Stimulated activated naive CD8-positive, alpha-beta T cell treated with anti-CD3 and anti-CD28 coated beads, Interleukin-15, Interleukin-2, amounts not matched to agents 100 U/mL and 50 U/mL, for 24 hours (primary cell): ENCODE results near the gene BEST2.

Source experiments
- ATAC-seq: fragments of 150-1000 bp; cut with Tn5 transposase; one replicate; pipeline ENCODE4 v1.10.0; 2021
- DNase-seq: peaks from one replicate; pipeline ENCODE4 v3.0.0; 2021

The BEST2 gene

DNA sequence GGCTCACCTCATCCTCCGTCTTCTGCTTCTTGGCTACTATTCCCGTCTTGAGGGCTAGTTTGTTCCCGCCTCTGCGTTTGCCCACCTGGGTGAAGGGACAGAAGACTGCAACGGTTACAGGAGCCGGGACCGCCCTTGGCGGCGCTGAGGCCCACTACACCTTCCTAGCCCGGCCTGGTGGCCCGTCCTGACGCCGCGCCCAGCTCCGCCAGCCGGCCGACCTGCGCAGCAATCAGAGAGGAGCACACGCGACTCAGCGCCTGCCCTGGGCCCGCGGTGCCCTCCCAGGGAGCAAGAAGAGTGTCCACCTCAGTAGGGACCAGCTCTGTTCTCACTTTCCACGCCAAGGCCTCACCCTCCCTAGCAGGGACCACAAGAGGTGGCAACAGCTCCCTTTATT lies 20.3 kb upstream of the BEST2 start:
- no peak for ATAC-seq
- DNase-seq: no peak

DNA sequence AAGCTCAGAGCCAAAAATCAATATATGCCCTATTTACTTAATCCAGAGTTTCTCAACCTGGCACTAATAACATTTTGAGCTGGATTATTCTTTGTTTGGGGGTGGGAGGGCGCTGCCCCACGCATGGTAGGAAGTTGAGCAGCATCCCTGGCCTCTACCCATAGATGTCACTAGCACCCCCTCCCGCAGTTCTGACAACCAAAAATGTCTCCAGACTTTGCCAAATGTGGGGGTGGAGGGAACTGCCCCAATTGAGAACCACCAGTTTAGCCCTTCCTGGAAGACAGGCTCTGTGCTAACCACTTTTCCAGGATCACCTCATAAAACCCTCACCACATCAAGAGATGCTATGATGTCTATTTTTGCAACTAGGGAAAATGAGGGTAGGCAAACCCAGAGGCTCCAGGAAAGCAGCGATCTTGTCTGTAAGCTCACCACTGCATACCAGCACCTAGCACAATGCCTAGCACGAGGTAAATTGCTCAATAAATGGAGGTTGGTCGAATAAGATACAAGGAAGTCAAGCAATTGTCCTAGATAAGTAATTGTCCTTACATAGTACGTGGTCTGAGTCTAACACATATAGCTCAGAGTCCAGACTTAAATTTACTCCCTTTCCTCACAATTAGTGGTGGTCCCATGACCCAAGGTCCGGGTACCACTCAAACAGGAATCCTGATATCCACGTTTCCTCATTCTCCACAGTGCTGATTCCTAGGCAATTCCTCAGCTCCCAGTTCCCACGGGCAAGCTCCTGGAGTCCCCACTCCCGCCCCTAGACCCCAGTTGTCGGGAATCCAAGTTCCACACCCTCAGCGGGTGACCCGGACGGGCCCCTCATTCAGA lies 18.0 kb upstream of the BEST2 start:
- no peak for ATAC-seq
- DNase-seq: peak; percentile 60

DNA sequence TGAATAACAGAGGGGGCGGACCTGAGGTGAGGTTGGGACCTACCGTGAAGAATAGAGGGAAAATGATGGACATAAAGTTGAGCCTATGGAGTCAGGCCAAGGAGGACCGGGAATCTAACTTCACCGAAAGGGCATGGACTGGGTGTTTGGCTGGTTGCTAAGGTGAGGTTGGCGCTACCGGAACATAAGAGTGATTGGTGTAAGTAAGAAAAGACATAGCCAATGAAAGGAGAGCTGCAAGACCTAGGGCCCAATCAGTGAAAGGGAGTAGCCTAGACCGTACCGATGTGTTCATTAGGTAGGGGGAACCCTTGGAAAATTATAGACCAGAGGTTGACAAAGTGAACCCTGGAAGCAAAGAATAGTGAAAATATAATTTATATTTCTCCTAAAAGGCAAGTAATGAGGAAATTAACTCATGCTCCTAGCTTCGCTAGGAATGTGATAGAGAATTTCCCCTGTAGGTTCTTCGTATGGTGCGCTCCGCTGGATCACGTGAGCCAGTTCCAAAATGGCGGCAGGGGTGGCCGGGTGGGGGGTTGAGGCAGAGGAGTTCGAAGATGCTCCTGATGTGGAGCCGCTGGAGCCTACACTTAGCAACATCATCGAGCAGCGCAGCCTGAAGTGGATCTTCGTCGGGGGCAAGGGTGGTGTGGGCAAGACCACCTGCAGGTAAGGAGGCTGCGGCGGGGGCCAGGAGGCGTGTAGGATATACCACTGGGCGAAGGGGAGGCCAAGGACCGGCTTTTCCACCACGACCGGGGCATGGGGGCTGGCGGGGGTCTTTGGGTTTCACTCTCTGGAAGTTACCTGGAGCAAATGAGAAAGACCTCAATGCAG lies 14.4 kb upstream of the BEST2 start, which contains the start of gene GET3:
Gene GET3, plus strand, starts transcription at position 503 of the 840 bp plus-strand sequence. Its CDS starts 9 bp downstream, at position 512.
- peak; percentile 83 for DNase-seq
- ATAC-seq: peak; percentile 85

DNA sequence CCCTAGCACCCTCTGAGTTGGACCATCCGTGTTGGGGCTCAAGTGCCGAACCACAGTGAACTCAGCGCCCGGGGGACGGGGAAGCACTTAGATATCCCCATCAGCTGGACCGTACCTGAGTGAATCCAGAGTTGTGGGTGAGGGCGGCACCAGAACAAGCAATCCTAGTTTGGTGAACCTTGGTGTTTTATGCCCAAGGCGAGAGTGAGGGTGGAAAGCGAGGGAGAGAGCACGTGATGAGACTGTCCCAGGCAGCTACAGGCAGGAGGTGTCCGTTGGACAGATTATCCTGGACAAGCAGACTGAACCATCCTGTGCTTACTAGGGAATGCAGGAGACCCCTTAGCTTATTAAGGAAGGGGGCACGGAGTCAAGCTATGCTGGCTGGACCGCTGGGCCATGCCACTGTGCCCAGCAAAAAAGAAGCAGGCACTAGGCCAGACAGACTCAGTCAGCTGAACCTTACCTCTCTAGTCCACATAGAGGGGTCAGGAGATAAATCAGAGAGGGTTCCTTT lies 13.7 kb upstream of the BEST2 start:
- DNase-seq (no peak), ATAC-seq (no peak)

DNA sequence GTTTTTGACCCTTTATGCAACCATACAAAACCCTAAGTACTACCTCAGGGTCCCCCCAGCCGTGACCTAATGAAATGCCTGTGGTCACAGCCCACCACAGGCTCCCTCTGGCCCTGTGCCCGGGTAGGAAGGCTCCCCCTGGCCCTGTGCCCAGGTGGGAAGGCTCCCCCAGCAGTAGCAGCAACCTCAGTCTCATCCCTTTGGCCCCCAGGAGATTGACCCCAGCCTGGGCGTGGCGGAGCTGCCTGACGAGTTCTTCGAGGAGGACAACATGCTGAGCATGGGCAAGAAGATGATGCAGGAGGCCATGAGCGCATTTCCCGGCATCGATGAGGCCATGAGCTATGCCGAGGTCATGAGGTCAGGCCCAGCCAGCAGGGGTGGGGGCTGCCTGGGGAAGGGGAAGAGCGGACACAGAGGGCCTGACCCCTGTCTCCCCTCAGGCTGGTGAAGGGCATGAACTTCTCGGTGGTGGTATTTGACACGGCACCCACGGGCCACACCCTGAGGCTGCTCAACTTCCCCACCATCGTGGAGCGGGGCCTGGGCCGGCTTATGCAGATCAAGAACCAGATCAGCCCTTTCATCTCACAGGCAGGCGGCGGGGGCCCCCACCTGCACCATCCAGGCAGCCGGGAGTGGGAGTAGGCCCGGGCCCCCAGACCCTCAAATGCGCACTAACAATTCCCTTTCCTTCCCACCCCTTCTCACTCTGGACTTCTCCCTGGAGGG lies 6.3 kb upstream of the BEST2 start:
- DNase-seq (no peak), ATAC-seq (no peak)

DNA sequence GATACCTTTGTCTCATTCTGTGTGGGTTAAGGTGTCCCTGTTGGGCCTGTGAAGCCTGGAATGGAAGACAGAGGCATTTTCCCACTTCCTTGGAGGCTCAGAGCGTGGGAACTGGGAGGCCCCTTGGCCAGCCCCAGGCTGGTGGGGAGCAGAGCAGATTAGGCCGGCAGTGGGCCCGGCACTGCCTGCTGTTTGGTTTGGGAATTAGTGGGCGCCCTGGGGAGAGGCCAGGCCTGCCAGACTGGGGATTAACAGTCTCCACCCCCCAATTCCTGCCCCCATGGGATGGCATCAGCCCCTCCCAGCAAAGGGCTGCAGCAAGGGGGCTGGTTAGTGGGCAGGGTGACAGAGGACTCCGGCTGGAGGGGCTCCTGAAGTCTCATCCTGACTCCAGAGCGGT lies 3.1 kb upstream of the BEST2 start:
- no peak for DNase-seq
- no peak for ATAC-seq

DNA sequence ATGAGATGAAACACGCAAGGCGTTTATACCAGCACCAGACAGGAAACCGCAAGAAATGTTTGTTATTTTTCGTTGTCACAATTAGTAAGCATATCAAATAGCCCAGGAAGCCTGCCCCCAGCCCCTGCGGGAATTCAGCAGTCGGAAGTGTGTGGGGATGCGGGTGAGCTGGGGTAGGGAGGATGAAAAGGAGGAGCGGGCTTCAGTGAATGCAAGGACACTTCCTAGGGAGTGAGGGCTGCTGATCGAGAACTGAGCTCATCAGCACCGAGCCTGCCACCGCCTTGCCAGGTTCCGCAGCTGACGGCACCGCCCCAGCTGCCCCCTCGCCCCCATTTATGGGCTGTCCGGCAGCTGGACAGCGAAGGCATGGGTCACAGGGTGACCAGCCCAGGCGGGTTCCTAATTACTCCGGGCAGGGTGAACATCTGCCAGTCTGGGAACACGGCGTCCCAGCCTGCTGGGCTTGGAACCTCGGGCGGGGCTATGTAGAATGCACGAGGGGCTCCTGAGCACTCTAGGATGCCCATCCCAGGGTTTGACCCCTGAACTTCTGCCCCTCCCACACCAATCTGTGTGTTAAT lies 1.6 kb upstream of the BEST2 start:
- no peak for DNase-seq
- no peak for ATAC-seq

DNA sequence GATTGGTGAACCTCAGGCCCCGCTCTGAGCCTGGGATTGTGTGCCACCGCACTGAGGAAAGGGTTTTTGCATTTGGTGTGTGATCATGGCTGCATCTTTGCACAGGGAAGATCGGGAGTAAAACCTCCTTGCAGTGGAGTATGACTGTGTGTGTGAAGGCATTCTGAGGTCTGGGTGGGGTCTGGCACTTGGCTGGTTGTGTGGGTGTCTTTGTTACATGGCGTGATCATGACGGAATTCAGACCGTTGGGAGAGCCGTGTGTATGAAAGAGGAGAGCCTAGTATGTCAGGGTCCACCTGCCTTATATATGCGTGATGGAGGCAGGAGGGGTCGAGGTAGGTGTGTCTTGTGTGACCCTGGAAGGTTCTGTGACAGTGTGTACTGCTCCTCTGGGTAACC lies 740 bp upstream of the BEST2 start:
- ATAC-seq: no peak
- DNase-seq: no peak

DNA sequence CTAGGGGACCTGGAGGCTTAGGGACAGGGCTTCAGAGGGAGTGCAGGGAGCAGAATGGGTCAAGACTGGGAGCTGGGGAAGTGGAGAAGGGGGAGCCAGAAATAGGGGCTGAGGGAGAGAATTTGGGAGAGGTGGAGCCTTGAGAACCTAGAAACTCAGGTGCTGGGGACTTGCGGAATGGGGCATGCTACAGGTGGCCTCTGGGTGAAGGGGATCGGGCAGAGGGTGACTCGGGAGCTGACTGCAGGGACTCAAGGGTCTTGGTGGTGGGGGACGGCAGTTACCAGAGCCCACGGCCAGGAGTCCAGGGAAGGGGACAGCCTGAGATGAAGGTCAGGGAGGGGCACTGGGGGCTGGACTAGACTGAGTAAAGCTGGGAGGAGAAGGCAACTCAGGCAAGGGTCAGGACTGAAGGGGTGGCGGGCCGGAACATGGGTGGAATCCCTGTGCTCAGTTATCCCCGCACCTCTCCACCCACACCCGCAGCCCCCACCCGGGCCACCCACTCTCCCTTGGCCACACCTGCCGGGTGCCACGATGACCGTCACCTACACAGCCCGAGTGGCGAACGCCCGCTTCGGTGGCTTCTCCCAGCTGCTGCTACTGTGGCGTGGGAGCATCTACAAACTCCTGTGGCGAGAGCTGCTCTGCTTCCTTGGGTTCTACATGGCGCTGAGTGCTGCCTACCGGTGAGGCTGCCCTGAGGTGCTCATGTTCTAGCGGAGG lies 628 bp downstream of the BEST2 start:
- no peak for DNase-seq
- ATAC-seq: no peak

DNA sequence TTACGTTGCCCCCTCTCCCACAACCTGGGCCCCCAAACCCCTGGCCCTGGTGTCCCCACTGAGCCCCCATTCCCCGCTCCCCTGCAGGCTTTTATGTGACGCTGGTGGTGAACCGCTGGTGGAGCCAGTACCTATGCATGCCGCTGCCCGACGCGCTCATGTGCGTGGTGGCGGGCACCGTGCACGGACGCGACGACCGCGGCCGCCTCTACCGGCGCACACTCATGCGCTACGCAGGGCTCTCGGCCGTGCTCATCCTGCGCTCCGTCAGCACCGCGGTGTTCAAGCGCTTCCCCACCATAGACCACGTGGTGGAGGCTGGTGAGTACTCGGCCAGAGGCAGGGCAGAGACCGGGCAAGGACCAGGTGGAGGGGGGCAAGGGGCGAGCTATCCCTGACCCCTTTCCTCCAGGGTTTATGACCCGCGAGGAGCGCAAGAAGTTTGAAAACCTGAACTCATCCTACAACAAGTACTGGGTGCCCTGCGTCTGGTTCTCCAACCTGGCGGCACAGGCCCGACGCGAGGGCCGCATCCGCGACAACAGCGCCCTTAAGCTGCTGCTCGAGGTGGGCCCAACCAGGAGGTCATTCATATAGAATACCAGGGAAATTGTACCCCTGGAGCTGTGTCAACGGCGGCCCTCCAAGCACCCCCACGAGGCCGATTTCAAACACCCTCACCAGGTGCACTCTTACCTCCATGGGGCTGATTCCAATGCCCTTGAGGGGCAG lies 3.0 kb downstream of the BEST2 start:
- DNase-seq: no peak
- no peak for ATAC-seq

DNA sequence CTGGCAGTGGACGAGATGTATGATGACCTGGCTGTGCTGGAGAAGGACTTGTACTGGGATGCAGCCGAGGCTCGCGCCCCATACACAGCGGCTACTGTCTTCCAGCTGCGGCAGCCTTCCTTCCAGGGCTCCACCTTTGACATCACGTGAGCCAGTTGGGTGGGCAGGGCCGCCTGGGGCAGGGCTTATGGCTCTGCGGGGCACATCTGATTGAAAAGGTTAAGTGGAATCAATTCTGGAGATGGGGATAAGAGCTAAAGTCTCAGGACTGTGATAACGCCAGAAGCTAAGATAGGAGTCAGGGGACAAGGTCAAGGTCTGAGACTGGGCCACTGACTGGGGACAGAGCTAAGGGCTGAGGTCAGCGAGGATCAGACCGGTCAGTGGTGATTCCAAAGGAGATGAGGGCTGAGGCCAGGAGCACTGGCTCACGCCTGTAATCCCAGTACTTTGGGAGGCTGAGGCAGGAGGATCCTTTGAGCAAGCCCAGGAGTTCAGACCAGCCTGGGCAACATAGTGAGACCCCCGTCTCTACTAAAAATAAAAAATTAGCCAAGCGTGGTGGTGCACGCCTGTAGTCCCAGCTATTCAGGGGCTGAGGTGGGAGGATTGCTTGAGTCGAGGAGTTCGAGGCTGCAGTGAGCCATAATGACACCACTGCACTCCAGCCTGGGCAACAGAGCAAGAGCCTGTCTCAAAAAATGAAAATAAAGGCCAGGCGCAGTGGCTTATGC lies 4.7 kb downstream of the BEST2 start:
- no peak for ATAC-seq
- no peak for DNase-seq

DNA sequence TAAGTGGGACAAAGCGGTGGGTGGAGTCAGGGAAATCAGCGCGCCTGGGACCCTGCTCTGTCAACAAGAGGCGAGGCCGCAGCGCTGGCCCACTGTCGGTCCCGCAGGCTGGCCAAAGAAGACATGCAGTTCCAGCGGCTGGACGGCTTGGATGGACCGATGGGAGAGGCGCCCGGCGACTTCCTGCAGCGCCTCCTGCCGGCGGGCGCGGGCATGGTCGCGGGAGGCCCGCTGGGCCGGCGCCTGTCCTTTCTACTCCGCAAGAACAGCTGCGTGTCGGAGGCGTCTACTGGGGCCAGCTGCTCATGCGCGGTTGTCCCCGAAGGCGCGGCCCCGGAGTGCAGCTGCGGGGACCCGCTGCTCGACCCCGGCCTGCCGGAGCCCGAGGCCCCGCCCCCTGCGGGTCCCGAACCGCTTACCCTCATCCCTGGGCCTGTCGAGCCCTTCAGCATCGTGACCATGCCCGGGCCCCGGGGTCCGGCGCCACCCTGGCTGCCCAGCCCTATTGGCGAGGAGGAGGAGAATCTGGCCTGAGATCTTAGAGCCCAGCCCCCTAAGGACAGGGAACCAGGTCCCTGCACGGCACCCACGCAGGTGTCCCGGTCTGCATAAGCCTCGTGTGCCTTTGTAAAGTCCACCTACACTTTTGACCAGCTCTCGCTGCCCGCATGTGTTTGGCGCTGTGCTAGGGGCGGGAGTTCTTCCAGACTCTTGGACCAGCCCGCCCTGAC lies 6.1 kb downstream of the BEST2 start:
- ATAC-seq (peak; percentile 77), DNase-seq (peak; percentile 81)

DNA sequence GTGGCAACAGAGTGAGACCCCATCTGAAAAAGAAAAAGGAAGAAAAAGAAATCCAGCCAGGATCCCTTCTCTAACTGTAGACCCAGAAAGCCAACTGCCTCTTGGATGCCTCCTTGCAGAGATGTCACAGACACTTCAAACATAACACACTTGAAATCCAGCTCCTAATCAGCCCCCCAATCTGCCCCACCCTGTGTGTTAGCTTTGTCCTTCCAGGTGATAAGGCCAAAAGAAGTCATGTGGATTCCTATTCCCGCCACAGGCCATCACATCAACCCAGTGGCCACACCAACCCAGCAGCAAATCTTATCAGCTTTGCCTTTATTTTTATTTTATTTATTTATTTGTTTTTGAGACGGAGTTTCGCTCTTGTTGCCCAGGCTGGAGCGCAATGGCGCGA lies 8.1 kb downstream of the BEST2 start:
- ATAC-seq (no peak), DNase-seq (no peak)

DNA sequence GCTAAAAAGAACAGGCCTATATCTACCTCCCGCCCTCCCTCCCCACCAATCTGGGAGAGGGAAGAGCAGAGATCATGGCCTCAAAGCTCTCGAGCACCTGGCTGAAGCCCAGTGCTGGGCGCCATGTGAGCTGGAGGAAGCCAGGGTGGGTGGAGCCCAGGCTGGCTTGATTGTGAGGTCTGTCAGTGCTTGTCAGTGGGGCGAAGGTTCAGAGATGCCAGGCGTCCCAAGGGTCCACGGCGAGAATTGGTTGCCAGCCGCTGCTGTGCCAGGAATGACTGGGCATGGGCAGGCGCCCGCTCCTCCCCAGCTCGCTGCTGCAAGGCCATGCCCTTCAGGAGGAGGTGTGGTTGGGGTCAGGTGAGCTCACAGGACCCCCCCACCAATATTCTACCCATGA lies 11.5 kb downstream of the BEST2 start:
- no peak for ATAC-seq

DNA sequence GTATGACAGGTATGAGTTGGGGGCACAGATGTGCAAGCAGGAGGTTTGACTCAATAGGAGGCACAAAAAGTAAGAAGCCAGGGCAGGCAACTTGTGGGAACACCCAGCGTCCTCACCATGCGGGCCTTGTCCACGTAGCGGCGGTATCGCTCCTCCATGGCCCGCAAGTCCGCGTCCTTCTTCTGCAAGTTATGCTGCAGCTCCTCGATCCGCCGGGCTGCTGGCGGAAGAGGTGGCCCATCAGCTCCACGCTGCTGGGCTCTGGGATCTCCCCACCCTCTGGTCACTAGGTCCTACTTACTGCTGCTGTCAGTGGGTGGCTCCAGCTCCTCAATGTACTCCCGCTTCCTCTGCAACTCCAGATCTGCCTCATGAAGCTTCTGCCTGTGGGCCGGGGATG lies 13.1 kb downstream of the BEST2 start:
- ATAC-seq (no peak), DNase-seq (no peak)

More for the DNA sequence above, 11.5 kb downstream of the BEST2 start:
- no peak for DNase-seq

DNA sequence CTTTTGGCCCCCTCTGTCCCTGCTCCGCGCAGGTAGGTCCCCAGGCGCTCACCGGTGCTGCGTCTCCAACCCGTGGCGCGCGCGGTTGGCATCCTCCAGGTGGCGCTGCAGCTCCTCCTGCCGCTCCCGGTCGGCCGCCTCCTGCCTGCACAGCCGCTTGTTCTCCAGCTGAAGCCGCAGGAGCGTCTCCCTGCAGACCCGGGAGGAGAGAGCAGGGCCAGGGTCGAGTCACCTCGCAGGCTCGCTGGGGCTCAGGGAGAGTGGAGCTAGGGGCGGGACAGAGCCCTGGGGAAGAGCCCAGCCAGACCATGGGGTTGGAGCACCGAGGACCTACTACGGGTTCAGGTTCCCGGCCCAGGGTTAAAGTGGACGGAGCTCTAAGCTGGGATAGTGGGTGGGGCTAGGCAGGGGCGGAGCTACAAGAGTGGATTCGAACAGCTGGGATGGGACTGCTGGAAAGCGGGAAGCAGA lies 14.5 kb downstream of the BEST2 start:
- DNase-seq (no peak), ATAC-seq (no peak)

DNA sequence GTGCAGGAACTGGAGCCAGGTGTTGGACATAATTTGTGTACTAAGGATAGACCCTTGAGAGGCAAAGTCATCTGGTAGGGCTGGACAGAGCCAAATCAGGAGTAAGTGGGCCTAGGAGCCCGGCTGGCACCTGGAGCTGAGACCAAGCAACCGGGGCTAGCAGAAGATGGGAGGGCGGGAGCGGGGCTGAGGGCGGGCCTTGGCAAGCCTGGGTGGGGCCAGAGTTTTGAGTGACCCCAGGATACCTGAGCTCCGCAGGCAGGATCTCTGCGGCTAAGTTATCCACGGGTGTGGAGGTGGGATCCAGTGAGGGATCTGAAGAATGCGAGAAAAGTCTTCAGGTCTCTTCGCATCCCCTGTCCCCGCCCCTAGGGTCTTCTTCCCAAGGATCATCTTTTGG lies 15.6 kb downstream of the BEST2 start:
- ATAC-seq (no peak), DNase-seq (no peak)

DNA sequence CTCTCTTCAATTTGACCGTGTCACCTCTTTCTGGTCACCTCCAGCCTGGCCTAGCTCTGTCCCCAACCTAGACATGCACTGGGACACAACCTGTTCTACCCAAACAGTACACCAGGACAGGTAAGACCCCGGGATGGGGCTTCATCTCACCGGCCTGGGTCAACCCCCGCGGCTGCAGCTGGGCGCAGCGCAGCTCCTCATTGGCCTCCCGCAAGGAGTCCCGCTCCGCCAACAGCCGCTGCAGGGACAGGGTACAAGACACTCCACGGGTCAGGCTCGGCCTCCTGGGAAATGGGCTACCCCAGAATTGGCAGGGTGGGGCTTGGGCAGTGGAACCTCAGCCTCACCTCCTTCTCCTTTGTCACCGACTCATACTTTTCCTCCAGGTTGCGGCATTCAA lies 16.1 kb downstream of the BEST2 start:
- ATAC-seq (no peak), DNase-seq (no peak)

DNA sequence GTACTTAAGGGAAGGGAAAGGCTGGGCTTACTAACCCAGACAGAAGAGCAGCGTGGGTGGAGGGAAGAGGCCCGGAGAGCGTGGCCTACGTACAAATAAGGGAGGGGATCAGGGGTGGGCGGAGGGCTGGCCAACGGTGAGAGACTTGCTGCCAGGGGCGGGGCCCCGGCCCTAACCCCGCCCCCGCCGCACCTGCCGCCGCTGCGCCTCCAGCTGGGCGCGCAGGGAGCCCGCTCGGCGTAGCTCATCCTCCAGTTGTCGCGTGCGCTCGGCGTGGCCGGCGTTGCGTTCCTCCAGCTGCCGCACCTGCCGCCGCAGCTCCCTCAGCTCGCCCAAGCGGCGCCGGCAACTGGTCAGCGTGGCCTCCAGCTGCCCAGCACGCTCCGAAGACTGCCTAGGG lies 18.1 kb downstream of the BEST2 start:
- ATAC-seq: peak; percentile 53
- peak; percentile 55 for DNase-seq
